ENCODE data around the gene FGFR2. TPM values are rescaled to one million over a fixed set of nuclear protein-coding genes. Genes with fewer than 3 reads are reported as not detected.

The FGFR2 gene
- polyA plus RNA-seq, 1 experiment = not detected

DNA sequence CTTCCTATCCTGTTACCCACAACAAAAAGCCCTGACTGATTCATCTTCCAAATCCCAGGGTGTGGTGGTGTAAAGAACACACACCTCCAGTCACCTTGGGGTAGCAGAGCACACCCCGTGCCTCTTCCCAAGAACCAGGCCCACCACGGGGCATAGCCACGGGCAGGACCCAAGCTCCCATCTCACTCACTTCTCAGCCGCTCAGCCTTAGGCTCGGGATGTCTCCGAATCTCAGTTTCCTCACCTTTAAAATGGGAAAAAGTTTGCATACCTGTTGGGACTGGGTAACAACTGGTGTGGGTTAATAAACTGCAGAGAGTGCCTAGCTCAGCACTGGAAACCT lies 139.0 kb downstream of the FGFR2 start:
- CTCF ChIA-PET = no interaction called here
- POLR2A ChIA-PET = no interaction called here
- TF ChIP-seq, protein P1, sequence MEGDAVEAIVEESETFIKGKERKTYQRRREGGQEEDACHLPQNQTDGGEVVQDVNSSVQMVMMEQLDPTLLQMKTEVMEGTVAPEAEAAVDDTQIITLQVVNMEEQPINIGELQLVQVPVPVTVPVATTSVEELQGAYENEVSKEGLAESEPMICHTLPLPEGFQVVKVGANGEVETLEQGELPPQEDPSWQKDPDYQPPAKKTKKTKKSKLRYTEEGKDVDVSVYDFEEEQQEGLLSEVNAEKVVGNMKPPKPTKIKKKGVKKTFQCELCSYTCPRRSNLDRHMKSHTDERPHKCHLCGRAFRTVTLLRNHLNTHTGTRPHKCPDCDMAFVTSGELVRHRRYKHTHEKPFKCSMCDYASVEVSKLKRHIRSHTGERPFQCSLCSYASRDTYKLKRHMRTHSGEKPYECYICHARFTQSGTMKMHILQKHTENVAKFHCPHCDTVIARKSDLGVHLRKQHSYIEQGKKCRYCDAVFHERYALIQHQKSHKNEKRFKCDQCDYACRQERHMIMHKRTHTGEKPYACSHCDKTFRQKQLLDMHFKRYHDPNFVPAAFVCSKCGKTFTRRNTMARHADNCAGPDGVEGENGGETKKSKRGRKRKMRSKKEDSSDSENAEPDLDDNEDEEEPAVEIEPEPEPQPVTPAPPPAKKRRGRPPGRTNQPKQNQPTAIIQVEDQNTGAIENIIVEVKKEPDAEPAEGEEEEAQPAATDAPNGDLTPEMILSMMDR (IDR thresholded peaks at IDR 0.05; ENCODE audit: low read depth, low read length) = no peak
- no peaks in the 10 kb centered on the region for H3K27me3 ChIP-seq (ENCODE audit: control insufficient read depth, insufficient read depth, low read length)
- H3K4me3 ChIP-seq (ENCODE audit: low read depth, low read length) = no peak overlapping the region
- DNase-seq (ENCODE audit: low read depth, low spot score) = no peak
- H3K9me3 ChIP-seq (ENCODE audit: control insufficient read depth, insufficient read depth, low read length) = peaks cover 66% of the 10 kb centered on the region
- no peak overlapping the region for H3K27ac ChIP-seq (ENCODE audit: low read depth, low read length)

DNA sequence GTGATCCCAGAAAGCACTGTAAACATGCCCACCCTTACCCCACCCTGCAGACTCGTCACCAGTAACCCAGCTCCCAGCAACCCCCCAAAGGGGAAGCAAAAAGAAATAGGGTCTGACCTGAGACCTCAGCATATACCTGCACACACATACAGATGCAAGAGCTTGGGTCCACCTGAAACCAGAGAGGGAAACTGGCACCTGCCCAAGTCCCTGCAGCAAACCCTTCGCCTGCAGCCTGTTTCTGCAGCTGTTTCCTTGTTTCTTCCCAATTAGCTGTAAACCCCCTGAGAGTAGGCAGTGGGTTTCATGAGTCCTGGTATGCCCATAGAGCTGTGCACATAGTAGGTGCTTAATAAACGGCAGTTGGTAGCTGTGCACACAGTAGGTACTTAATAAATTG lies 140.5 kb downstream of the FGFR2 start:
- CTCF ChIA-PET = no interaction called here
- no peak for DNase-seq (ENCODE audit: low read depth, low spot score)

DNA sequence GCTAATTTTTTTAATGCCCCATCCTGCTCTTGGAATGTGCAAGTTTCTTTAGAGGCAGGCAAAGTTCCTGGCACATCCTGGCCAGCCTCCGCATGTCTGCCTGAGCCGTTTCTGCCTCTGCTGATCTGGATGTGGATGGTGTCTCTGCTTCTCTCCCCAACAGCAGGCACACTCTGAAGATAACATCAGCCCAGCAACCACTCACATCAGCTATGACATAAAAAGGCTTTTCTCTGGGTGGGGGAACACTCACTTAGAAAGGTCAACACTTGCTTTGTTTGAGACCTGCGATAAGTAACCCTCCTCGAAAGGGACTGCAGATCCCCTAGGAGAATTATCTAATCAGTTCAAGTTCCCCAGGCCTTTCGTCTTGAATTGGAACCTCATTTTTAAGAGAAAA lies 142.9 kb downstream of the FGFR2 start:
- no peak overlapping the region for H3K27ac ChIP-seq (ENCODE audit: low read depth, low read length)
- TF ChIP-seq, protein P1 (IDR thresholded peaks at IDR 0.05; ENCODE audit: low read depth, low read length) = no peak
- H3K27me3 ChIP-seq (ENCODE audit: control insufficient read depth, insufficient read depth, low read length) = no peaks in the 10 kb centered on the region
- no peak overlapping the region for H3K4me3 ChIP-seq (ENCODE audit: low read depth, low read length)
- peaks cover 54% of the 10 kb centered on the region for H3K9me3 ChIP-seq (ENCODE audit: control insufficient read depth, insufficient read depth, low read length)
- no peak for DNase-seq (ENCODE audit: low read depth, low spot score)
- ChIA-PET CTCF (no interaction called here), POLR2A (no interaction called here)

More for the DNA sequence above, 140.5 kb downstream of the FGFR2 start:
- Histone ChIP-seq H3K27ac (ENCODE audit: low read depth, low read length) (no peak overlapping the region), H3K9me3 (ENCODE audit: control insufficient read depth, insufficient read depth, low read length) (peaks cover 68% of the 10 kb centered on the region), H3K4me3 (ENCODE audit: low read depth, low read length) (no peak overlapping the region), H3K27me3 (ENCODE audit: control insufficient read depth, insufficient read depth, low read length) (no peaks in the 10 kb centered on the region)
- TF ChIP-seq, protein P1 (IDR thresholded peaks at IDR 0.05; ENCODE audit: low read depth, low read length) = no peak
- POLR2A ChIA-PET = no interaction called here

DNA sequence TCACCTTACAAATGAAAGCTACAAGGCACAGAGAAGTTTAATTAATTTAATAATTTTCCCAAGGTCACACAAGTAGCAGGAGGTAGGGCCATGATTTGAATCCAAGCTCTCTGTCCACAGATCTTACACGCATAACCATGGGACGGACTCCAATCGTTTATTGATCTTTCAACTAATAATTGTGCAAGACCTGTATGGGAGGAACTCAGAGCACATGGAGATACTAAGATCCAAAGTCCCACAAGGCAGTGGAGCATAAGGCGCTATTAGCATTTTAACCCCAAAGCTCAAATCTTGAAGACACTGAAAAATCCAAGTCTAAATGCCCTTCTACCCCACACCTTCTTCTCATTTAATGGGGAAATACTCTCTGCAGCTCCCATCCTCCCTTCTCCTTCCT lies 143.5 kb downstream of the FGFR2 start:
- Histone ChIP-seq H3K4me3 (ENCODE audit: low read depth, low read length) (no peak overlapping the region), H3K27me3 (ENCODE audit: control insufficient read depth, insufficient read depth, low read length) (no peaks in the 10 kb centered on the region), H3K27ac (ENCODE audit: low read depth, low read length) (no peak overlapping the region), H3K9me3 (ENCODE audit: control insufficient read depth, insufficient read depth, low read length) (peaks cover 53% of the 10 kb centered on the region)
- TF ChIP-seq, protein P1 (IDR thresholded peaks at IDR 0.05; ENCODE audit: low read depth, low read length) = no peak
- ChIA-PET CTCF (no interaction called here), POLR2A (no interaction called here)
- no peak for DNase-seq (ENCODE audit: low read depth, low spot score)

DNA sequence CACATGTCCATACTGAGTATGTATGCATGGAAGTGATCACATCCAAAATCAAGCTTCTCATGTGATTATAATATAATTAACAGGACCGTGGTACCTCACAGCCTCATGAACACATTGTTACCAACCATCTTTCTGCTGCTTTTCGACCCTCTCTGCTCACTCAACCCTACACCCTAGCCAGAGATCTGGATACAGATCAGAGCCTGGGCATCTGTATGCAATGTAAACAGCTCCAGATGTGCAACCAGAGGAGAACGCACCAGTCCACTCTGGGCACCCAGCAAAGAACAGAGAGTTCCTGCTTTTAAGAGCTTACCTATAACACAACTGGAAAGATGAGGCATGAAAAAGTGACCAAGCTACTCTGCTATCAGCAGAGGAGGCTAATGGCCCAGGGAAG lies 145.1 kb downstream of the FGFR2 start:
- ChIA-PET POLR2A (no interaction called here), CTCF (no interaction called here)
- Histone ChIP-seq H3K27me3 (ENCODE audit: control insufficient read depth, insufficient read depth, low read length) (no peaks in the 10 kb centered on the region), H3K27ac (ENCODE audit: low read depth, low read length) (no peak overlapping the region), H3K4me3 (ENCODE audit: low read depth, low read length) (no peak overlapping the region), H3K9me3 (ENCODE audit: control insufficient read depth, insufficient read depth, low read length) (peaks cover 45% of the 10 kb centered on the region)
- TF ChIP-seq, protein P1 (IDR thresholded peaks at IDR 0.05; ENCODE audit: low read depth, low read length) = no peak
- no peak for DNase-seq (ENCODE audit: low read depth, low spot score)
